ENCODE data around the gene ATG7. TPM values are rescaled to one million over a fixed set of nuclear protein-coding genes. Genes with fewer than 3 reads are reported as not detected.
"Not testable (repeated sequence)": the region's sequence is repeated elsewhere in the genome, so short reads cannot be mapped to it uniquely, and the experiment has no call there.

ATG7 gene
- total RNA-seq, 2 experiments from 2014 or later: 31.0 to 33.1 TPM

DNA sequence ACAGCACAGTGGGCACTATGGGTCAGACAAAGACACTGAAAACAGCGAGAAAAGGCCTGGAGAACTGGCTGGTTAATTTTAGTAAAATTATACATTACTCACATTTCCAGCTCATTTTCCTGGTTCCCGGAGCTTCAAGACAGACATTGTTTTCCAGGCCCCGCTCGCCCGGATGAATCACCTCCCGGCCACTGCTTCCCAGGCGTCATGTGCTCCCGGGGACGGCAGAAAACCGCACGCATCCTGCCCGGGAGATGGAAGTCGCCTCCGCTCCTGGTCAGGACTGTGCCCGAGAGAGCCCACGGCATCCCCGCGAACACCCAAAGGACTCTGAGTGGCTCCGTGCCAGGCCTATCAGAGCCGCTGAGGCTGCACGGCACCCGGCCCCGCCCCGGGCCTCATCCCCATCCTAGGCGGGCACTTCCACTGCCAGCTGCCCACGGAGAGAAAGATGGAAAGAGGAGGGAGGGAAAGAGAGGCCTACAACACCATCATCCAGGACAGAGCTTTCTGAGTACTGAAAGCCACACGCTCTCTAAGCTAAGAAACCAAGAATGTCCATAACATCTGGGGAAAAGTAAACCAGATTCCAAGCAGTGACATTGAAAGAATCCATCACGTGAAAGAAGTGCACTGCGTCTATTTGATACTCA, 296.4 kb downstream of the ATG7 start:
- Mint-ChIP-seq H3K36me3 (ENCODE audit: low read depth) (peaks cover 16% of the 10 kb centered on the region), H3K9me3 (no peaks in the 10 kb centered on the region), H3K27ac (peak overlapping the region; percentile 60), H3K27me3 (no peaks in the 10 kb centered on the region), H3K4me3 (no peak overlapping the region), H3K4me1 (ENCODE audit: low read depth) (peaks cover 22% of the 10 kb centered on the region)
- intact Hi-C loops (cut with micrococcal nuclease): no loop called here
- ChIA-PET POLR2A (interaction anchor here (1.1 kb wide), 1 partner anchor 60 kb away, joined by 5 read pairs; no protein-coding TSS in a partner anchor), CTCF (interaction anchor here (1.0 kb wide), 2 partner anchors 12 to 83 kb away, joined by 3 read pairs; no protein-coding TSS in a partner anchor)
- no peak for TF ChIP-seq CTCF (IDR thresholded peaks at IDR 0.05)
- ATAC-seq: no peak
- no peak for DNase-seq

GRCh38 chr3:11569156-11569741, 297.1 kb downstream of the ATG7 start:
- ATAC-seq: no peak
- intact Hi-C loops (cut with micrococcal nuclease): no loop called here
- ChIA-PET POLR2A (interaction anchor here (1.1 kb wide), 1 partner anchor 60 kb away, joined by 5 read pairs; no protein-coding TSS in a partner anchor), CTCF (no interaction called here)
- H3K4me3 Mint-ChIP-seq: no peak overlapping the region
- peaks cover 22% of the 10 kb centered on the region for H3K4me1 Mint-ChIP-seq (ENCODE audit: low read depth)
- H3K36me3 Mint-ChIP-seq (ENCODE audit: low read depth): peaks cover 14% of the 10 kb centered on the region
- H3K27ac Mint-ChIP-seq: peak overlapping the region; percentile 5
- no peaks in the 10 kb centered on the region for H3K9me3 Mint-ChIP-seq
- no peak for DNase-seq
- no peaks in the 10 kb centered on the region for H3K27me3 Mint-ChIP-seq
- TF ChIP-seq CTCF (IDR thresholded peaks at IDR 0.05): no peak

GRCh38 chr3:11570251-11570650, 298.1 kb downstream of the ATG7 start:
- intact Hi-C loops (cut with micrococcal nuclease): no loop called here
- no peaks in the 10 kb centered on the region for H3K9me3 Mint-ChIP-seq
- DNase-seq (no peak), ATAC-seq (no peak)
- H3K36me3 Mint-ChIP-seq (ENCODE audit: low read depth): peaks cover 14% of the 10 kb centered on the region
- peak overlapping the region; percentile 62 for H3K27ac Mint-ChIP-seq
- ChIA-PET POLR2A (no interaction called here), CTCF (interaction anchor here (1.2 kb wide), 1 partner anchor 81 kb away, joined by 3 read pairs; no protein-coding TSS in a partner anchor)
- peaks cover 23% of the 10 kb centered on the region for H3K4me1 Mint-ChIP-seq (ENCODE audit: low read depth)
- no peak for TF ChIP-seq CTCF (IDR thresholded peaks at IDR 0.05)
- no peaks in the 10 kb centered on the region for H3K27me3 Mint-ChIP-seq
- H3K4me3 Mint-ChIP-seq: no peak overlapping the region

DNA sequence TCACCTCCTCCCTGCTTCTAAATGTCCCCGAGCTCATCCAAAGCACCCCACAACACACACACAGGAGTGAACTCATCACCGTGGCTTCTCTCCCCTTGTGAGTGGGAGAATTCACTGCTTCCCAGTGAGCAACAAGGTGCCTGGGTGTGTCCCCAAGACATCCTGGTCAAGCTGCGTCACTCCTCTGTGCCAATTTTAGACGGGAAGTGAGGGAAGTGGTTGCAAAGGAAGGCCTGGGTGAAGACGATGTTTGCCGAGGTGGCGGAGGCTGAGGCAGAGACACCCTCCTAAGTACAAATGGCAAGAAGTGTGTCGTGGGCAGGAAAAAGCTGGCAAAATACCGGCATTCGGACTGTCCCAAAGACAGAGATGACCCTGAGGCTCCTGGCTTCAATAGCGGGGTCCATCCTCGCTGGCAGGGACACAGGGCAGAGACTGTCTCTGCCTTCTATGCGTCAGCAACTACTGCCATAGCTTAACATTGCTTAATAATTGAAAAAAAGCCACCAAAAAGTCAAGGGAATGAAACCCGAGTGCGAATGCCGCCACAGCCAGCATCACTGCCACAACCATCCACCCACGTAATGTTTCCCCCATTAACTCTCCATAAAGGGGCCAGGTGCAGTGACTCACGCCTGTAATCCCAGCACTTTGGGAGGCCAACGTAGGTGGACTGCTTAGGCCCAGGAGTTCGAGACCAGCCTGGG, 298.7 kb downstream of the ATG7 start:
- peaks cover 23% of the 10 kb centered on the region for H3K4me1 Mint-ChIP-seq (ENCODE audit: low read depth)
- DNase-seq (no peak), ATAC-seq (no peak)
- no peaks in the 10 kb centered on the region for H3K27me3 Mint-ChIP-seq
- H3K36me3 Mint-ChIP-seq (ENCODE audit: low read depth): peaks cover 16% of the 10 kb centered on the region
- CTCF ChIA-PET: interaction anchor here (1.2 kb wide), 1 partner anchor 80 kb away, joined by 3 read pairs; no protein-coding TSS in a partner anchor
- H3K27ac Mint-ChIP-seq: peak overlapping the region; percentile 62
- intact Hi-C loops (cut with micrococcal nuclease): no loop called here
- no peak for TF ChIP-seq CTCF (IDR thresholded peaks at IDR 0.05)
- POLR2A ChIA-PET: interaction anchor here (0.6 kb wide), 1 partner anchor 56 kb away, joined by 4 read pairs; no protein-coding TSS in a partner anchor
- no peaks in the 10 kb centered on the region for H3K9me3 Mint-ChIP-seq
- H3K4me3 Mint-ChIP-seq: no peak overlapping the region

GRCh38 chr3:11572660-11573059, 300.5 kb downstream of the ATG7 start:
- H3K4me3 Mint-ChIP-seq; H3K27ac Mint-ChIP-seq; ATAC-seq; H3K9me3 Mint-ChIP-seq; intact Hi-C loops (cut with micrococcal nuclease); H3K27me3 Mint-ChIP-seq; H3K36me3 Mint-ChIP-seq (ENCODE audit: low read depth); DNase-seq: not testable (repeated sequence)
- CTCF ChIA-PET: interaction anchor here (0.9 kb wide), 1 partner anchor 9 kb away, joined by 3 read pairs; no protein-coding TSS in a partner anchor
- POLR2A ChIA-PET: interaction anchor here (1.1 kb wide), 1 partner anchor 74 kb away, joined by 3 read pairs; no protein-coding TSS in a partner anchor
- H3K4me1 Mint-ChIP-seq (ENCODE audit: low read depth): peaks cover 26% of the 10 kb centered on the region
